OCI-LY3 (cell line): Measurements from ENCODE around the gene HDHD3.

Source experiments
- CTCF ChIP-seq: fragments of 200-600, 300-600 bp; sonication (generic); IDR thresholded peaks from 2 replicates; pipeline ENCODE4 v1.5.1; 2014; ENCODE audit warnings: antibody characterized with exemption, low read length, low read depth
- EZH2phosphoT487 ChIP-seq: fragments of 200-600 bp; shearing (Covaris generic); IDR thresholded peaks from 2 replicates; pipeline ENCODE4 v1.6.1; 2018; ENCODE audit warnings: antibody characterized with exemption, mixed run types, low read depth

GRCh38 chr9:113331780-113332179, 45.0 kb downstream of the HDHD3 start:
- TF ChIP-seq CTCF (no peak), EZH2phosphoT487 (no peak)
